NCI-H510A treated with DMSO at 0.1 percent for 48 hours (cell line): ENCODE results near the gene KNDC1.
"Not testable (repeated sequence)": the region's sequence is repeated elsewhere in the genome, so short reads cannot be mapped to it uniquely, and the experiment has no call there.

Experiments
- DNase-seq: peaks from one replicate; lab custom pipeline; 2025; lab: John Stamatoyannopoulos, UW

The KNDC1 gene

DNA sequence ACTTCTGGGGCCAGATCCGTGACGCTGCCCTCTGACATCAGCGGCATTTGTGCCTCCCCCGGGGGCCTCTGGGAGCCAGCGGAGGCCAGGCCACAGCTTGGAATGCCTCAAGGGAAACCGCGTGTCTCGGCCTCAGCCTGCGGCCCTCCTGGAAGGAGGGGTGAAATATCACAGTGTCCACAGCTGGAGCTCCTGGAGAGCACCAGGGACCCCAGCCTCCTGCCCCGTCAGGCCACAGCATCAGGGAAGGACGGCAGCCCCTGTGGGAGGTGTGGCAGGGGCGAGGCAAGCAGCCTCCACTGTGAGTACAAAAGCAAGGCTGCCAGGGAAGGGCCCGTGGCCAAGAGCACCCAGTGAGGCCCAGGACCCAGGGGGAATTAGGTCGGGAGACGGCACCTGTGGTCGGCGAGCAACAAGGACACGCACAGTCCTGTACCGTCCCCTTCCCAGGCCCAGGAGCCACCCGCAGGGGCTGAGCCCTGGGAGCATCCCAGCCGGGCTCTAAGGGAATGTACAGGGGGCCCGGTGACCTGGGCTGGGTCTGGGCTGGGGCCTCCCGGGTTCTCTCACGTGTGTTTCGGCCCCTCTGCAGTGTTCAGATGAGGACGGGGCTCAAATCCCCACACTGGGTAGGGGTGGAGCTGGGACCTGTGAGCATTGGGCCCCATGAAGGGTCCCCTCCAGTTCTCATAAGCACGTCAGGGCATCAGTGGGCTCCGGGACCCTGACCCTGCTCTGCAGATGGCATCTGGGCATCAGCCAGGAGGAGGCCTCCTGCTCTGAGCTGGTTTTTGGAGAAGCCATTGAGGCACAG, 18.7 kb upstream of the KNDC1 start:
- DNase-seq = no peak

DNA sequence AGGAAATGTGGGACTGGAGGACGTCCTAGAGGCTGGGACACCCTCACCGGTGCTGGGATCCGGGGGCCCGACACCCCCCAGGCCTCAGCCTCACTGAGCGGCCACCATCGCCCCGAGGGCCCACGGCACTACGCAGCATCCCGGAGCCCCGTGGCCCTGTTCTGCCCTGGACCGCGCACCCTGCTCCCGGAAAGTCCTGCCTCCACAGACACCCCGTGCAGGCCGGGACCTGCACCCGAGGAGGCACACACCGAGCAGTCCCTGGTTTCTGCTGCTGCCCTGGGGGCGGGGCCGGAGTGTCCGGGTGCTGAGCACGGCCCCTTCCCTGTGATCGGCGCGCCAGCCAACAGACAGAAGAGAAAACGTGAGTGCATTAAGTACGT, 18.1 kb upstream of the KNDC1 start:
- DNase-seq = no peak

DNA sequence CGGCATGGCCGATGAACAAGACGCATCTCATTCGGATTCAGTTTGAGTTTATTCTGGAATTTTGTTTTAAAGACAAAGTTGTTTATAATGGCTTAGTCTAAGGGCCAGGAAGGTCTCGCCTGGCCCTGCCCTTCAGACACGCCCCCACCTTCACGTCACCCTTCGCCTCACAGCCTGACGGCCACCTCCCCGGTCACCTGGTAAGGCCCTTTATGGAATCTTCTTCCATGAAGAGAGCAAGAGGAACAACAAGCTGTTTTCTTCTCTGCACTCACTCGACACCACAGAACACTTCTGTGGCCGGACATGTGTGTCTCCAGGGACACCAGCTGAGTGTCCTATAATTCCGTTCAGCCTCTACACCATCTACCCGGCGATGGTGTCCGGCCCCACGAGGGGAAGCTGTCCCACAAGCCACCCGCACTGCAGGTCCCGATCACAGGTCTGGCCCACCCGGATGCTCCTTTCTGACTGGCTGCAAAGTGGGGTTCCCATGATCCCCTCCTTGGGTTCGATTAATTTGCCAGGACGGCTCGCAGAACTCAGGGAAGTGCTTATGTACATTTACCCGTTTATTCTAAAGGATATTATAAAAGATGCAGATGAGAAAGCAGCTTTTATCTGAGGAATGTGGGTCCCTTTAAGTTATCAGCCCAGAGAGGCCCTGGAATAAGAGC, 17.4 kb upstream of the KNDC1 start:
- no peak for DNase-seq

DNA sequence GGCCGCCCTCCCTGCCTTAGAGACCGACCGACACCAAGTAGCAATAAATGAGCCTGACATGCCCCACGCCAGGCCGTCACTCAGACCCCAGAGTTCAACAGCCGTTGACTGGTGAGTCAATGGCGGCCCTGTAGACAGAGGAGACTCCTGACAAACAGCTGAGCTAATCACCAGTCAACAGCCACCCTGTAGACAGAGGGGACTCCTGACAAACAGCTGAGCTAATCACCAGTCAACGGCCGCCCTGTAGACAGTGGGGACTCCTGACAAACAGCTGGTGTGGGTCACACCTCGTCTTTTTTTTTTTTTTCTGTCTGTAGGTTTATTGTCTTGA, 16.9 kb upstream of the KNDC1 start:
- no peak for DNase-seq

DNA sequence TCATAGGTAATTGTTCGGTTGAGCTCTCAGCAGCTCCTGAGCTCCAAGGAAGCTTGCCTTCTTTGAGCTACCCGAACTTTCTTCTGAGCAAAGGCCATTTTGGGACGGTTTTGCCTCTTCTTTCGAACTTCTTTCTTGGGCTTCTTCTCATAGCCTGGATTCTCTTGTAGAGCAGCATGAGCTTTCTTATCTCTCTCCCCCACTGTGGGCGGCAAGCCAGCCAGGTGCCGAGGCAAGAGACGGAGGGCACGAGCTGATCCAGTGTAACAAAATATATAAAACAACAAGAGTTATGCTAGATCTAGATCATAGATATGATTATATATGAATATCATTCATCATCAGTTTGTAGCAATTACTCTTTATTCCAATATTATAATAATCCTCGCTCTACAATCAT, 16.5 kb upstream of the KNDC1 start:
- no peak for DNase-seq

DNA sequence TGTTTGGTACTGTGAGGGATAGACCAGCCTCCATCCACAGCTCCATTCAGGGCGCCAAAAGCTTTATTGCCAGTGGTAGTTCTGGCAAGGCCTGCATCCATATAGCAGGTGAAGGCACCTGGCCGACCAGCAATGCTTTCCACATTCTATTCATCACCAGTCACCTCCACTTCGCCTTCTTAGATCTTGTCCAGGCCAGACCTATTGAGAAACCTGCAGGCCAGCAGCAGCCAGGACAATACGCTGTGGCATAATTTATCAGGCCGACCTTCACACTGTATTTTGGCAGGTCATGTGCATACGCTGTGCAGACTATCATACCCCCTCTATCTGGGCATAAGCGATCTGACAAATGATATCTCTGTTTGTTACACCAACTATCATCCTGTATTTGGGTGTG, 15.2 kb upstream of the KNDC1 start:
- no peak for DNase-seq

DNA sequence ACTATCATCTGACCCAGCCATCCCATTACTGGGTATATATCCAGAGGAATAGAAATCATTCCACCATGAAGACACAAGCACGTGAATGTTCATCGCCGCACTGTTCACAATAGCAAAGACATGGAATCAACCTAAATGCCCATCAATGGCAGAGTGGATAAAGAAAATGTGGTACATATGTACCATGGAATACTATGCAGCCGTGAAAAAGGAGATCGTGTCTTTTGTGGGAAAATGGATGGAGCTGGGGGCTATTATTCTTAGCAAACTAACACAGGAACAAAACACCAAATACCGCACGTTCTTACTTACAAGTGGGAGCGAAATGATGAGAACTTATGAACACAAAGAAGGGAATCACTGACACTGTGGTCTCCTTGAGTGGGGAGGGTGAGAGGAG, 9.8 kb upstream of the KNDC1 start:
- no peak for DNase-seq

DNA sequence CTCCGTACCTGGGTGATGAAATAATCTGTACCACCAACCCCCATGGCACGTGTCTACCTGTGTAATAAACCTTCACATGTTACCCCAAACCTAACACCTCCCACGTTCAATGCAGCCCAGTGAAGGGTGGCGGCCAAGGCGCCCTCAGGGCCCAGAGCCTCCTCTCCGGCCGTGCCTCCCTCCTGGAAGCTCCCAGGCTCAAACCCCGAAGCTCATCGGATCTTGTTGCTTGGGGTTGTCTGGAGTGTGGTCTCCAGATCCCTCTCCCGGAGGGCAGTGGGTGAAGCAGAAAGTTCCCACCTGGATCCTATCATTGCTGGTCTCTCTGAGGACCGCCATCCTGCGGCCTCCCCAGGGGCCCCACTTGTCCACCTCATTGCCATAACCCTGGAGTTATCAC, 9.4 kb upstream of the KNDC1 start:
- no peak for DNase-seq

DNA sequence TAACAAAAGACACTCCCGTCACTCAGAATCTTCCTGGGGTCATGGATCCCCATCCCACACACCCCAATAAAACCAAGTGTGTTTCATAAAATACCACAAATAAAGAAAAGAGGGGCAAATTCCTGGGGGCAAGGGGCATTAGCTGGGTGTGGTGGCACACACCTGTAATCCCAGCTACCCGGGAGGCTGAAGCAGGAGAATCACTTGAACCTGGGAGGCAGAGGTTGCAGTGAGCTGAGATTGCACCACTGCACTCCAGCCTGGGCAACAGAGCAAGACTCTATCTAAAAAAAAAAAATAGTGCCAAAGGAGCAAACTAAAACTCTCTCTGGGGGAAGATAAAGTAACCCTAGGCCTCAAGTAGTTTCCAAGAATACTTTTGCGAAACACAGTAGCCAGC, 8.9 kb upstream of the KNDC1 start:
- DNase-seq = not testable (repeated sequence)

DNA sequence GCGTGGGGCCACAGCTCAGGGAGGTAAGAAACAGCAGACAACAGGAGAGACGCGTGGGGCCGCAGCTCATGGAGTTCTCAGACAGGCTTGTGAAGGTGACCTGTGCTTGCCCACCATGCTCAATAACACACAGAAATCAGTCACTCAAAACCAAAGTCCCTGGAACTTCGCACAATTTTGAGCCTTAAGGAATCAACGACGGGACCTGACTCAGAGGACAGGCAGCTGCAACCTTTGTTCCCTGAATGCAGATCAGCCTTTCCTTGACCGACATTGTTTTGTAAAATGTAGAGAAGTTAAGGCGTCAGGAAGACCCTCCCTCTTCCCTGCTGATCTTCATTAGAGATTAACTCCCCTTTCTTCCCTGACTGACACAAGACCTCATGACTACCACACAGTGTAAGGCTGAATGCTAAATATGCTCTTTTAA, 8.5 kb upstream of the KNDC1 start:
- no peak for DNase-seq

DNA sequence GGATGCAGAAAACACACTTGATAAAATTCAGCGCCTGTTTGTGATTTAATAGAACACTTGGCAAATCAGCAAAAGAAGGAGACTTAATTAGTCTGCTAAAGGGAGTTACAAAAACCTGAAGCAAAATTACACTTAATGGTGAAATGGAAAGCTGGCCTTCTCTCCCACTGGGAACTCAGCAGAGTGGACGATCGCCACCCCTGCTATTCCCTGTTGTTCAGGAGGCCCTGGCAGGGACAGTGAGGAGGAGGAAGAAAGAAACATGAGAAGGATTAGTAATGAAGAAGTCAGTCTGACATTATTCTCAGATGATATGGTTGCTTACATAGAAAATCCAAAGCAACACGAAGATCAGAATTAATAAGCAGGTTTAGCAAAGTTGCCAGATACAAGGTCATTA, 5.6 kb upstream of the KNDC1 start:
- DNase-seq = no peak

DNA sequence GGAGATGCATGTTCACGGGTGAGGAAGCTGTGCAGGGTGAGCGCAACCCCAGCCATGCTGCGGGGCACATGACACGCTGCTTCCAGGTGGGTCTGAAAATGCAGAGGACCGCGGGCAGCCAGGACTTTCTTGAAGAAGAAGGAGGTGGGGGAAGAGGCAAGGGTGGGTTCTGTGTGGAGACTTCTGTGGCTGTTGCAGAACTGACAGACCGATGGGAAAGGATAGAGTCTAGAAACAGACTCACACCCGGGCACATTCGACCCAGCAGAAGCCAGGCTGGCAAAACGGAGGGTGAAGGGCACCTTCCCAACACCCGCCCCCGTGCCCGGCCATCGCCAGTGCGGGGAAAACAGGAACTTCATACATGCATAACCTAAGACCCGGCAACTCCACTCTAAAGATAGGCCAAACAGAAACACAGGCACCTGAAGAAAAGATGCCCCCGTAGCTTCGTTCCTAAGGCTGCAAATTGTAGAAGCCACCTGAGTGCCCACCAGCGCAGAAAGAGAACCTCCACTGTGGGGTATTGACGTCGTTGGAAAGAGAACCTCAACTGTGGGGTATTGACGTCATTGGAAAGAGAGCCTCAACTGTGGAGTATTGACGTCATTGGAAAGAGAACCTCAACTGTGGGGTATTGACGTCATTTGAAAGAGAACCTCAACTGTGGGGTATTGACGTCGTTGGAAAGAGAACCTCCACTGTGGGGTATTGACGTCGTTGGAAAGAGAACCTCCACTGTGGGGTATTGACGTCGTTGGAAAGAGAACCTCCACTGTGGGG, 4.8 kb upstream of the KNDC1 start:
- DNase-seq = no peak

DNA sequence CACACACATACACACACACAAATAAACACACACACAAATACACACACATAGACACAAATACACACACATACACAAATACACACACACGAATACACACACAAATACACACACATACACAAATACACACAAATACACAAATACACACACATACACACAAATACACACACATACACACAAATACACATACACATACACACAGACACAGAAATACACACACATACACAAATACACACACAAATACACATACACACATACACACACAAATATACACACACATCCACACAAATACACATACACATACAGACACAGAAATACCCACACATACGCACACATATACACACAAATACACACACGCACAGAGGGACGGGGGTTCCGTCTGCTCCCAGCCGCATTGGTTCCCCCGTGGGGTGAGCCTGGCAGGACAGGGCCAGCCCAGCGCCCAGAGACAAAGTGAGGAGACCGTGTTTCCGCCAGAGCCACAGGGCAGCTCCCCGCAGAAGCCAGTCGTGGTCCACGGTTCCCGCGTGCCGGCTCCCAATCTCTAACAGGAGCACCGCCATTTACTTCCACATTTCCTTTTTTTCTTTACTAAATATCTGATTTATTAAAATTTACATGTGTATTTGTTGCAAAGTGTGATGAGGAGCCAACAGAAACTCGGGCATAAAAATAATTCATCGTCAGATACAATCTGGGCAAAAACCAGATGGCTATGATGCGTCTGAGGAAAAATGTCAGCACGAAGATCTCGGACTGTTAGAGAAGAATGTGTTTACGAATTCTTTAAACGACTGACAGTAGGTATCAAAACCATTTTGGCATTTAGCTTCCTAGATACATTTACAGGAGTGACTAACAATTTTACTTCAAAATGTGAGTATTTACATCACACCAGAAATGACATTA, 3.1 kb upstream of the KNDC1 start:
- no peak for DNase-seq

DNA sequence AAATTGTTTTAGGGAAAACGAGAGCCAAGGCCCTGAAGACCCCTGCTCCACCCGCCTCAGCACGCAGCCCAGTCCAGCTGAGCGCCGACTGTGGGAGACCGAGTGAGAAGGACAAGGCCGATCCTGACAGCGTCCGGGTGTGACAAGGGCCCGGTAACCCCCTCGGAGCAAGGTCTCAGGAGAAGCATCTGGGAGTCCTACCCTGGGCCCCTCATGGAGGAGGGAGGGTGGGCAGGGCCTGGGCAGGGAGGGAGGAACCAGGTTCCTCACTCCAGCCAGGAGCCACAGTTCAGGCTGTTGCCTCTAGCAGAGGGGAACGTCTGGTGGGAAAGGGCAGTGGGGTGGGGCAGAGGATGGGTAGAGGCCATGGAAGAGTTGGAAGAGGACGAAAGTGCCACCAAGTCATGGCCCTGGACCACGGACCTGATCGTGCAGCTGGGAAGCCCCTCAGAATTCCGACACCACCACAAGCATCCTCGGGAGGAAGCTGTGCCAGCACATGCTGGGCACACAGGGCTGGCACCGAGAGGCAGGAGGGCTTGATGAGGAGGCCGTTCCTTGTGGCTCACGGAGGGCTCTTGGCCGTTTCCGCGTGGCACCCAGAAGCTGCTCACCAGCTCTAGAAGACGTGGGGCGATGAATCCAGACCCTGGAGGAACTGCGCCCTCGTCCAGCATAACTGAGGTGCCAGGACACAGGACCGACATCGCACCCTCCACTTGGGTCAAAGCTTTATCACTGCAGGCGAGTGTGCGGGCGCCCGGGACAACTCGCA, 2.2 kb upstream of the KNDC1 start:
- no peak for DNase-seq

DNA sequence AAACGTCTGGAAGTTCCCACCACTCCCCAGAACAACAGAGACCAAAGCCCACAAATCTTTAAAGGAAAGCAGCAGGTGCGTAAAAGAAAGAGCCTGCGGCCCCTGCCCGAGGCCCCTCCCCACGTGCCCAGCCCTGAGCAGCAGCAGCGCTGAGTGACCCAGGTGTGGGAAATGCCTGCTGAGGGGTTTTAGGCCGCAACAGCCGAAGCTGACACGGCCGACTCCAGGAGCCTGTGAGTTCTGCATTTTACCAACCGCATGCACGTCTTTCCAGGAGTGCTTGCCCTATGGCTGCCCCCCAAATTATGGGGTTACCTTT, 1.6 kb upstream of the KNDC1 start:
- DNase-seq = no peak

DNA sequence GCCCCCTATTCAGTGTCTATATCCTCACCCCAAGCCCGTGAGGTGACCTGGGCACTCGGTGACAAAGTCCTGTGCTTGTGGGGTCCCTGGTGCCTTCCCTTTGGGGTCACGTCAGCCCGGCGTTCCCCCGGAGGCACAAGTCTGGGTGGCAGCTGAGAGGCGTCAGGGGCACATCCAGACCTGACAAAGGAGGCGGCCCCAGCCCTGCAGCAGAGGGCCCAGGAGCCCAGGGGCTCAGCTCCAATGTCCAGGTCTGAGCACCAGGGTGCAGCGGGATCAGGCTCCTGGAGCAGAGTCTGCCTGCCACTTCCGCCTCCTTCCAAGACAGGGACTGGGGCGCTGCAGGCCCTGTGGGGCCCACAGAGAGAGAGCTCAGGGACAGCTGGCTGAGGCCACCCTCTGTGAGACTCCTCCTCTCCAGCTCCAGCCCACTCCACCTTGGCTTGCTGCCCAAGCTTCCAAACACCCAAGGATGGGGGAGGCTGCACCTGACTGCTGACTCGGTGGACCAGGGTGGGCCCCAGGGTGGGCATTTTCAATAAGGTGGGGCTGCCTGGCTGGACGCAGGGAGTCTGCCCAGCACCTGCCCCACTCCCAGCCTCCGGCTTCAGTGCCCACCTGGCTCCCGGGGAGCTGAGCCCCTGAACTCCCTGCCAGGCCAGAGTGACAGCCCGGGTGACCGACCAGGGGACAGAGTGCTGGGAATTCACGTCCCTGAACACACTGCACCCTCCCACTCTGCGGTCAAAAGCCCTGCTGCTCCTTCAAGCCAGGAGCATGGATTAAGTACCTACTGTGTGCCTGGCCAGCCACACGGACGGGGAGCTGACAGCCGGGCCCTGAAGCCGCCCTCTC, 1.0 kb upstream of the KNDC1 start:
- no peak for DNase-seq

DNA sequence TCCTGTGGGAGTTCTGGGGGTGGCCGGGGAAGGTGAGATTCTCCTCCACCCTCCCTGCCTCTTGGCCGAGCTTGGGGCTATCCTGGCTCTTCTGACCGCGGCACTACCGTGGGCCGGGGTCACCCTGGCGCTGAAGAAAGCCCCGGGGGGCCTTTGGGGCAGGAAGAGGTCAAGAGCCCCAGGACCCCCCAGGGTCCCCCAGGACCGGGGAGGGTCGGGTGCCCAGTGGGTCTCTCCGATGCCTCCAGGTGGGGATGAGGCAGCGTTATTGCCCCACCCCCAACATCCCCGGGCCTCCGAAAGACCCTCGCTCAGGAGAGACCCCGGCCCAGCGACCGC, 439 bp upstream of the KNDC1 start:
- no peak for DNase-seq

DNA sequence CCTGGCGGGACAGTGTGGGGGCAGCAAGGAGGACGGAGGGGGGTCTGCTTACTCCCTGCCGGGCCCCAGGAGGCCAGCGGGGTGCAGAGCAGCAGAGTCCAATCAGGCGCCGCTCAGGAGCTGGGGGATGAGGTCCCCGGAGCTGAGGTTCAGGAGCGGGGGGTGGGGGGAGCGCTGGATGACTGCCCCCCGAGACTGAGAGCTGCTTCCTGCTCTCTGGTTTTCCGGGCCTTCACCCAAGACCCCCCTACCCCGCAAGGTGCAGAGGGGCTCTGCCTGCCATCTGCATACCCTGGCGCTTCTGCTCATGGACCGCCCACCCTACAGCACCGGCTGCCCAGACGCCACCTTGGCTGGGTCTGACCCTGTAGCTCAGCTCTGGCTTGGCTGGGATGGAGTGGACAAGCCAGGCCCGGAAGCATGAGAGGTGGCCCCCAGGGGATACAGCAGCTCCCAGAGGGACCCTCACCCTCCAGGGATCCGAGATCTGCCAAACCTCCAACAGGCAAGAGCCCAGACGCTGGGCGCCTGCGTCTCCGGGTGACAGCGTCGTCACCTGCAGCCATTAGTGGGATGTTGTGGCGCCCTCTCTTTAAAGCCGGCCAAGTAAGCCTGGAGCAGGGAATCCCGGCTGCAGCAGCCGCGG, 930 bp downstream of the KNDC1 start:
- no peak for DNase-seq

DNA sequence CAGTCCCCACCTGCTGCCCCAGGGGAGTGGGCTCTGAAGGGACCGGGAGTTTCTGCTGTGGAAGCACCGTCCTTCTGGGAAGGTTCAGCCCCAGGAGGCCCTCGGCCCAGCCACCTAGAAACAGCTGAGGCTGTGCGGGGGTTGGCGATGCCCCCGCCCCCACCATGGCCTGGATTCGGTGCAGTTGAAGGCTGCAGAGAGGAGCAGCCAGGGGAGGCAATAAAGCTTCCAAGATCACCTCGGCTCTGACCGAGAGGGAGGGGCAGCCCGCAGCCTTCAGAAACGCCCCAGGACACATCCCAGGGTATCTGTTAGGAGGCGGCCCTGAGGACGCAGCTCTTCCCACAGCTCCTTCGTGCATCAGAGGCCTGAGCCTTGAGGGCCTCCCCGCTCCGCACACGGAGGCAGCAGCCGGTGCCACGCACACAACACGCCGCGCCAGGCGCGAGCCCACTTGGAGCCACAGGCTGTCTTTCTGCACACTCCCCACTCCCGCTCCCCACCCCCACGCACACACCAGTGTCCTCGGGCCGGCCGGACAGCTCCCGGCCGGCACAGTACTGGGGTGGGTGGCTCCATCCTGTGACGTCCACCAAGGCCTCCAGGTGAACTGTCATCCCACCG, 1.6 kb downstream of the KNDC1 start:
- no peak for DNase-seq
